CD14-positive monocyte (primary cell): ENCODE measurements around the gene POLD3. TPM values are rescaled to one million over a fixed set of nuclear protein-coding genes. Genes with fewer than 3 reads are reported as not detected.

Experiments
- DNase-seq, 3 donors: peaks; one replicate each; pipeline ENCODE4 v3.0.0-alpha.2; 2011 to 2022
- H2AFZ ChIP-seq: 2 replicates; pipeline ENCODE4 v1.6.0; 2012; ENCODE audit warnings: mild to moderate bottlenecking, low read depth, low read length, inconsistent platforms; ENCODE audit not compliant: insufficient read depth, poor library complexity, severe bottlenecking
- H3K27ac ChIP-seq, 2 donors: 1 replicate in 1 of 2; 2 replicates in 1 of 2; pipeline ENCODE4 v1.5.1; 2012 to 2013; ENCODE audit warnings: low read length in 2 of 2, control low read depth in 1 of 2, inconsistent platforms in 1 of 2, low read depth in 1 of 2, mild to moderate bottlenecking in 1 of 2
- H3K27me3 ChIP-seq, 2 donors: one replicate each; pipeline versions ENCODE4 v1.6.0 to v1.6.1; 2011 to 2013; ENCODE audit warnings: low read length in 2 of 2; ENCODE audit not compliant: control insufficient read depth in 2 of 2, insufficient read depth in 2 of 2
- H3K36me3 ChIP-seq, 2 donors: replicated peaks in 1 of 2; 1 replicate in 1 of 2; 2 replicates in 1 of 2; pipeline versions ENCODE4 v1.5.1 to v1.6.1; 2012 to 2013; ENCODE audit warnings: low read length in 2 of 2, control low read depth in 1 of 2, inconsistent platforms in 1 of 2, mild to moderate bottlenecking in 1 of 2; ENCODE audit not compliant: insufficient read depth in 2 of 2, control insufficient read depth in 1 of 2
- H3K4me1 ChIP-seq, 2 donors: 1 replicate in 1 of 2; 2 replicates in 1 of 2; pipeline versions ENCODE4 v1.5.1 to v1.6.1; 2012 to 2013; ENCODE audit warnings: low read length in 2 of 2, control low read depth in 1 of 2, inconsistent platforms in 1 of 2, mild to moderate bottlenecking in 1 of 2, moderate library complexity in 1 of 2; ENCODE audit not compliant: insufficient read depth in 2 of 2, control insufficient read depth in 1 of 2
- H3K4me2 ChIP-seq: replicated peaks from 2 replicates; pipeline ENCODE3; 2012; ENCODE audit warnings: low read length, moderate library complexity, mild to moderate bottlenecking; ENCODE audit not compliant: poor library complexity, severe bottlenecking; ENCODE audit errors: extremely low read depth
- H3K4me3 ChIP-seq, 3 experiments: fragments of 200-600 bp in 1 of 3; sonication (generic) in 1 of 3; replicated peaks in 1 of 3; 1 replicate in 2 of 3; 2 replicates in 1 of 3; pipeline ENCODE4 v1.5.1; 2011 to 2013; ENCODE audit warnings: low read length in 3 of 3, mild to moderate bottlenecking in 3 of 3, control low read depth in 2 of 3, low read depth in 2 of 3, inconsistent platforms in 1 of 3, moderate library complexity in 1 of 3
- H3K79me2 ChIP-seq: 2 replicates; pipeline ENCODE4 v1.6.0; 2012; ENCODE audit warnings: mild to moderate bottlenecking, control low read depth, inconsistent platforms, low read length, moderate library complexity; ENCODE audit not compliant: insufficient read depth
- H3K9ac ChIP-seq: 2 replicates; pipeline ENCODE4 v1.6.0; 2017; ENCODE audit warnings: low read length, mild to moderate bottlenecking; ENCODE audit not compliant: insufficient read depth, poor library complexity, severe bottlenecking
- H3K9me3 ChIP-seq, 2 donors: replicated peaks in 1 of 2; 1 replicate in 1 of 2; 2 replicates in 1 of 2; pipeline versions ENCODE4 v1.5.1 to v1.6.1; 2012 to 2013; ENCODE audit warnings: low read length in 2 of 2, control low read depth in 1 of 2; ENCODE audit not compliant: control insufficient read depth in 1 of 2, insufficient read depth in 1 of 2
- H4K20me1 ChIP-seq: 2 replicates; pipeline ENCODE4 v1.6.0; 2012; ENCODE audit warnings: mild to moderate bottlenecking, low read length, control low read depth, moderate library complexity; ENCODE audit not compliant: insufficient read depth
- H3K27ac Mint-ChIP-seq, 7 donors: one replicate each; pipeline ENCODE4 v1.8.0; 2020; ENCODE audit warnings: mild to moderate bottlenecking in 7 of 7, mixed read lengths in 7 of 7, moderate library complexity in 6 of 7, inconsistent platforms in 2 of 7
- H3K27me3 Mint-ChIP-seq, 3 donors: one replicate each; pipeline ENCODE4 v1.8.0; 2021 to 2022; ENCODE audit warnings: low read depth in 3 of 3, mild to moderate bottlenecking in 3 of 3, mixed read lengths in 3 of 3, moderate library complexity in 3 of 3, inconsistent platforms in 1 of 3
- H3K36me3 Mint-ChIP-seq, 2 donors: one replicate each; pipeline ENCODE4 v1.8.0; 2020; ENCODE audit warnings: mixed read lengths in 2 of 2, inconsistent platforms in 1 of 2, mild to moderate bottlenecking in 1 of 2
- H3K4me1 Mint-ChIP-seq: one replicate; pipeline ENCODE4 v1.8.0; 2020; ENCODE audit warnings: mild to moderate bottlenecking, mixed read lengths
- H3K4me3 Mint-ChIP-seq, 2 donors: one replicate each; pipeline ENCODE4 v1.8.0; 2020; ENCODE audit warnings: mild to moderate bottlenecking in 2 of 2, mixed read lengths in 2 of 2, moderate library complexity in 1 of 2
- H3K9me3 Mint-ChIP-seq, 7 donors: one replicate each; pipeline ENCODE4 v1.8.0; 2020 to 2022; ENCODE audit warnings: mixed read lengths in 7 of 7, mild to moderate bottlenecking in 6 of 7, moderate library complexity in 6 of 7, inconsistent platforms in 2 of 7
- CTCF ChIP-seq: fragments of 200-600 bp; IDR thresholded peaks from one replicate; pipeline ENCODE4 v1.8.0; 2022; ENCODE audit warnings: antibody characterized with exemption, mild to moderate bottlenecking
- WGBS: methylation state at CpG from one replicate; pipeline ENCODE4 v1.1.5; 2013; ENCODE audit warnings: missing lambda C conversion rate; ENCODE audit not compliant: insufficient coverage; 5-methylcytosine and 5-hydroxymethylcytosine counted together
- intact Hi-C, 2 donors: fragments of 100-400 bp; cut with micrococcal nuclease; formaldehyde crosslinking; loops; one replicate each; pipeline versions ENCODE4 v1.15.0 to v1.15.1; 2023
- polyA plus RNA-seq, 3 donors: library from polyadenylated mRNA; depleted of rRNA in 1 of 3; unstranded in 2 of 3; stranded (reverse) in 1 of 3; fragments of 300-500 nt in 2 of 3; fragments of >200 nt in 1 of 3; fragmentation: Illumina TruSeq in 2 of 3; gene quantifications; 1 replicate in 2 of 3; 2 replicates in 1 of 3; pipeline ENCODE4 v1.2.3, GENCODE V29; 2012 to 2021

The POLD3 gene
- polyA plus RNA-seq, 3 donors: 11.3 to 29.9 (median 26.2) TPM

- H3K27me3 Mint-ChIP-seq: peaks cover 0 to 2% (median 2%) of the 10 kb centered on the region in 3 donors
Observed at GRCh38 chr11:74675761-74676160, 83.4 kb downstream of the POLD3 start.

GRCh38 chr11:74676596-74676995 is 84.2 kb downstream of the POLD3 start:
- Histone ChIP-seq H3K9me3 (no peaks in the 10 kb centered on the region), H3K79me2 (no peaks in the 10 kb centered on the region), H3K27me3 (no peaks in the 10 kb centered on the region), H3K9ac (no peak overlapping the region), H3K4me1 (no peaks in the 10 kb centered on the region), H3K36me3 (no peaks in the 10 kb centered on the region), H3K27ac (no peak overlapping the region), H2AFZ (no peak overlapping the region), H4K20me1 (no peaks in the 10 kb centered on the region), H3K4me2 (no peak overlapping the region), H3K4me3 (no peak overlapping the region)
- no peak for TF ChIP-seq CTCF
- WGBS: 89% methylated on average over 5 of the region's 5 CpGs
- DNase-seq: no peak
- peaks cover 0 to 2% (median 2%) of the 10 kb centered on the region in 3 donors for H3K27me3 Mint-ChIP-seq
- intact Hi-C loops: no loop called here
- H3K9me3 Mint-ChIP-seq: peaks cover 0 to 5% (median 0%) of the 10 kb centered on the region in 7 donors
- peaks cover 2% of the 10 kb centered on the region for H3K4me1 Mint-ChIP-seq
- no peak overlapping the region for H3K4me3 Mint-ChIP-seq
- H3K27ac Mint-ChIP-seq: no peak overlapping the region
- H3K36me3 Mint-ChIP-seq: no peaks in the 10 kb centered on the region

More at GRCh38 chr11:74675761-74676160, 83.4 kb downstream of the POLD3 start:
- Mint-ChIP-seq H3K27ac (no peak overlapping the region), H3K36me3 (no peaks in the 10 kb centered on the region), H3K4me3 (no peak overlapping the region), H3K4me1 (peaks cover 2% of the 10 kb centered on the region), H3K9me3 (peaks cover 0 to 6% (median 0%) of the 10 kb centered on the region in 7 donors)
- intact Hi-C loops: no loop called here
- Histone ChIP-seq H3K27ac (no peak overlapping the region), H2AFZ (no peak overlapping the region), H3K79me2 (no peaks in the 10 kb centered on the region), H3K9ac (no peak overlapping the region), H3K27me3 (no peaks in the 10 kb centered on the region), H3K4me1 (no peaks in the 10 kb centered on the region), H3K36me3 (no peaks in the 10 kb centered on the region), H3K4me2 (no peak overlapping the region), H3K9me3 (no peaks in the 10 kb centered on the region), H3K4me3 (no peak overlapping the region), H4K20me1 (no peaks in the 10 kb centered on the region)
- WGBS: 100% methylated on average over 1 of the region's 3 CpGs
- no peak for DNase-seq
- no peak for TF ChIP-seq CTCF
